Stimulated activated CD8-positive, alpha-beta memory T cell treated with anti-CD3 and anti-CD28 coated beads, Interleukin-4, amount 100 ng/mL, for 1 hour (primary cell): ENCODE data around the gene KRTAP12-1.
"Not testable (repeated sequence)": the region's sequence is repeated elsewhere in the genome, so short reads cannot be mapped to it uniquely, and the experiment has no call there.

Experiments used
- DNase-seq, 2 donors: peaks; one replicate each; pipeline ENCODE4 v3.0.0-alpha.2; 2020; ENCODE audit warnings: low read depth in 2 of 2, low spot score in 1 of 2

Gene KRTAP12-1

GRCh38 chr21:44647222-44647552, 34.8 kb downstream of the KRTAP12-1 start:
- DNase-seq, result no peak

GRCh38 chr21:44646366-44647221, 35.4 kb downstream of the KRTAP12-1 start, which contains the start of gene KRTAP10-11:
KRTAP10-11 (plus strand) TSS chr21:44646414; CDS start chr21:44646459, 45 bp downstream.
- not testable (repeated sequence) for DNase-seq

- no peak for DNase-seq
These were observed 37.1 kb downstream of the KRTAP12-1 start for GRCh38 chr21:44644878-44645277.

GRCh38 chr21:44643741-44644310, 38.1 kb downstream of the KRTAP12-1 start:
- DNase-seq, result no peak

- no peak for DNase-seq
These were observed 41.2 kb downstream of the KRTAP12-1 start for GRCh38 chr21:44640761-44641160.

GRCh38 chr21:44639331-44639655, 42.7 kb downstream of the KRTAP12-1 start:
- DNase-seq, result no peak

- DNase-seq, result not testable (repeated sequence)
These were observed 43.2 kb downstream of the KRTAP12-1 start for GRCh38 chr21:44638506-44639330.

- DNase-seq, result not testable (repeated sequence)
These were observed 44.1 kb downstream of the KRTAP12-1 start for GRCh38 chr21:44637851-44638348.

GRCh38 chr21:44637018-44637850, 44.7 kb downstream of the KRTAP12-1 start, which contains the start of gene KRTAP10-10:
KRTAP10-10 (plus strand) TSS chr21:44637356; CDS start chr21:44637418, 62 bp downstream.
- DNase-seq, result no peak

- no peak for DNase-seq
These were observed 45.5 kb downstream of the KRTAP12-1 start for GRCh38 chr21:44636209-44637017.

- no peak for DNase-seq
These were observed 49.9 kb downstream of the KRTAP12-1 start for GRCh38 chr21:44632067-44632466.
